Upper lobe of right lung (tissue), 1 donor: ENCODE data around the gene IPO4. TPM values are rescaled to one million over a fixed set of nuclear protein-coding genes. Genes with fewer than 3 reads are reported as not detected.

ENCODE experiments used
- ATAC-seq: fragments of 200-7000 bp; cut with Tn5 transposase; one replicate; pipeline ENCODE4 v1.9.1; 2020; ENCODE audit warnings: mild to moderate bottlenecking, moderate library complexity
- DNase-seq: peaks from one replicate; pipeline ENCODE4 v3.0.0-alpha.2; 2020
- H3K27ac ChIP-seq: fragments of 200-600 bp; one replicate; pipeline ENCODE4 v1.8.0; 2022
- H3K27me3 ChIP-seq: fragments of 200-600 bp; one replicate; pipeline ENCODE4 v1.8.0; 2022; ENCODE audit warnings: mild to moderate bottlenecking
- H3K36me3 ChIP-seq: fragments of 200-600 bp; one replicate; pipeline ENCODE4 v1.8.0; 2022
- H3K4me1 ChIP-seq: fragments of 200-600 bp; one replicate; pipeline ENCODE4 v1.8.0; 2022
- H3K4me3 ChIP-seq: fragments of 200-600 bp; one replicate; pipeline ENCODE4 v1.8.0; 2022; ENCODE audit warnings: mild to moderate bottlenecking
- H3K9me3 ChIP-seq: fragments of 200-600 bp; one replicate; pipeline ENCODE4 v1.8.0; 2022
- intact Hi-C: fragments of 100-400 bp; cut with DNase I; formaldehyde crosslinking; loops from one replicate; pipeline ENCODE4 v1.11.0; 2022
- total RNA-seq: library from RNA; stranded (reverse); fragmentation: NEBNext Ultra II Directional; extraction: Animal tissue kit (Norgen Biotek cat#: 25700); gene quantifications from one replicate; pipeline ENCODE4 v1.2.1, GENCODE V29; 2021
- TF ChIP-seq, protein P1 (sequence below): fragments of 200-600 bp; IDR thresholded peaks from one replicate; pipeline ENCODE4 v1.8.0; 2022; ENCODE audit warnings: antibody characterized with exemption
- donor health status: DM: no; HTN: yes; CAD: no; lungs with severe emphysema.

The IPO4 gene
- total RNA-seq, 1 donor from 2014 or later: 25.1 TPM

DNA sequence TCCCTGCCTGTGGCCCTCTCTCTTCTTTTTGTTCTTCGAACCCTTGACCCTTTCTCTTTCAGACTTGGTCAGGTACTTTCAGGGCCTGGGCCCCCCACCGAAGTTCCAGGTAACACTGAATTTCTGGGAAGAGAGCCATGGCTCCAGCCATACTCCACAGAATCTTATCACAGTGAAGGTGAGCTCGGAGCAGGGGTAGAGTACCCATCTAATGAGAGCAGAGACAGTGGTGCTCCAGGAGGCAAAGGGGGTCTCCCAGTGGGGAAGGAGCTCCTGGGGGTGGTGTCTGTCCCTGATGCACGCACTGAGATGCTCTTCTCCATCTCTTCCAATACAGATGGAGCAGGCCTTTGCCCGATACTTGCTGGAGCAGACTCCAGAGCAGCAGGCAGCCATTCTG, 22.8 kb downstream of the IPO4 start:
- peaks cover 68% of the 10 kb centered on the region for H3K36me3 ChIP-seq
- no peak for DNase-seq
- no peaks in the 10 kb centered on the region for H3K27me3 ChIP-seq
- peaks cover 18% of the 10 kb centered on the region for H3K4me1 ChIP-seq
- ATAC-seq: no peak
- no peaks in the 10 kb centered on the region for H3K9me3 ChIP-seq
- intact Hi-C loops: no loop called here
- H3K27ac ChIP-seq: no peak overlapping the region
- H3K4me3 ChIP-seq: no peak overlapping the region
- TF ChIP-seq, protein P1, sequence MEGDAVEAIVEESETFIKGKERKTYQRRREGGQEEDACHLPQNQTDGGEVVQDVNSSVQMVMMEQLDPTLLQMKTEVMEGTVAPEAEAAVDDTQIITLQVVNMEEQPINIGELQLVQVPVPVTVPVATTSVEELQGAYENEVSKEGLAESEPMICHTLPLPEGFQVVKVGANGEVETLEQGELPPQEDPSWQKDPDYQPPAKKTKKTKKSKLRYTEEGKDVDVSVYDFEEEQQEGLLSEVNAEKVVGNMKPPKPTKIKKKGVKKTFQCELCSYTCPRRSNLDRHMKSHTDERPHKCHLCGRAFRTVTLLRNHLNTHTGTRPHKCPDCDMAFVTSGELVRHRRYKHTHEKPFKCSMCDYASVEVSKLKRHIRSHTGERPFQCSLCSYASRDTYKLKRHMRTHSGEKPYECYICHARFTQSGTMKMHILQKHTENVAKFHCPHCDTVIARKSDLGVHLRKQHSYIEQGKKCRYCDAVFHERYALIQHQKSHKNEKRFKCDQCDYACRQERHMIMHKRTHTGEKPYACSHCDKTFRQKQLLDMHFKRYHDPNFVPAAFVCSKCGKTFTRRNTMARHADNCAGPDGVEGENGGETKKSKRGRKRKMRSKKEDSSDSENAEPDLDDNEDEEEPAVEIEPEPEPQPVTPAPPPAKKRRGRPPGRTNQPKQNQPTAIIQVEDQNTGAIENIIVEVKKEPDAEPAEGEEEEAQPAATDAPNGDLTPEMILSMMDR: no peak

GRCh38 chr14:24164518-24164991, 24.1 kb downstream of the IPO4 start:
- TF ChIP-seq, protein P1: no peak
- no peak overlapping the region for H3K27ac ChIP-seq
- no peak for ATAC-seq
- no peak for DNase-seq
- no peaks in the 10 kb centered on the region for H3K9me3 ChIP-seq
- peaks cover 23% of the 10 kb centered on the region for H3K4me1 ChIP-seq
- H3K27me3 ChIP-seq: no peaks in the 10 kb centered on the region
- intact Hi-C loops: no loop called here
- peaks cover 76% of the 10 kb centered on the region for H3K36me3 ChIP-seq
- H3K4me3 ChIP-seq: no peak overlapping the region

GRCh38 chr14:24162093-24162492, 26.5 kb downstream of the IPO4 start:
- Histone ChIP-seq H3K27me3 (no peaks in the 10 kb centered on the region), H3K36me3 (peaks cover 74% of the 10 kb centered on the region), H3K4me1 (peaks cover 23% of the 10 kb centered on the region), H3K9me3 (no peaks in the 10 kb centered on the region), H3K27ac (peak overlapping the region; percentile 88), H3K4me3 (peak overlapping the region; percentile 64)
- intact Hi-C loops: no loop called here
- TF ChIP-seq, protein P1: no peak
- DNase-seq (no peak), ATAC-seq (peak; percentile 1)

- Histone ChIP-seq H3K27me3 (no peaks in the 10 kb centered on the region), H3K9me3 (no peaks in the 10 kb centered on the region), H3K36me3 (peaks cover 74% of the 10 kb centered on the region), H3K27ac (peak within 1 kb of the TSS; percentile 88), H3K4me1 (peaks cover 23% of the 10 kb centered on the region), H3K4me3 (peak within 1 kb of the TSS; percentile 64)
- TF ChIP-seq, protein P1: peak; percentile 94
- intact Hi-C loops: no loop called here
- DNase-seq: peak; percentile 96
- peak; percentile 94 for ATAC-seq
These were observed 27.5 kb downstream of the IPO4 start, which contains the start of gene IRF9 for GRCh38 chr14:24160850-24161804. IRF9 (plus strand) TSS chr14:24161265; CDS start chr14:24162145, 880 bp downstream.

- Histone ChIP-seq H3K4me3 (no peak overlapping the region), H3K36me3 (peaks cover 74% of the 10 kb centered on the region), H3K27ac (peak overlapping the region; percentile 88), H3K27me3 (no peaks in the 10 kb centered on the region), H3K9me3 (no peaks in the 10 kb centered on the region), H3K4me1 (peaks cover 23% of the 10 kb centered on the region)
- intact Hi-C loops: no loop called here
- ATAC-seq: no peak
- no peak for DNase-seq
- TF ChIP-seq, protein P1: no peak
These were observed 28.1 kb downstream of the IPO4 start for GRCh38 chr14:24160499-24160849.
